GM18526 (cell line): ENCODE data around the gene AFF3.

Experiments used
- POLR2A ChIP-seq: IDR thresholded peaks from 3 replicates; pipeline ENCODE4 v1.6.1; 2011; ENCODE audit not compliant: insufficient read length; ENCODE audit errors: extremely low read depth

The AFF3 gene

DNA sequence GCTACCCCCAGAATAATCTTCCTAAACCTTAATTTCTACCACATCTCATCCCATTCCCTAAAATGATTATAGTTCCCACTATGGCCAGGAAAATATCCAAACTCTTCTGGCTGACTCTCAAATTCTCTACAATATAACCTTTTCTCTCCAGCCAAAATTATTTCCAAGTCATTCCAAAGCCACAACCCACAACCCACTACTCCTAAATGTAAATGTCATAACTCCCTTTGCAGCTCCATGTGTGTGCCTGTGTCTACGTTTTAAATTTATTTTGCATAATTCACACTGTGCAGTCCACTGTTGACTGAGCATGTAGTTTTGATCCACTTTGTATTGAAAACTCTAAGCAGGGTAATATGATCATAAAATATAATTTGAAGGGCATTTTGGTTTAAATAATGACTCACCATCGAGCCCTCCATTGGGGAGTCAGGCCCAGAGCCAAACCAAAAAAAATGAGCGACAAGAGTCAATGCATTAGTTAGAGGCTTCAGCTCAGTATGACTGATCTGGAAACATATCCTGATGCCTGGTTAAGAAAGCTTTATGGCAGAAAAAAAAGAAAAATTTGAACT is 171.0 kb downstream of the AFF3 start:
- TF ChIP-seq POLR2A: no peak

- no peak for TF ChIP-seq POLR2A
Measured at GRCh38 chr2:99970292-99970868, 172.0 kb downstream of the AFF3 start.

- TF ChIP-seq POLR2A: no peak
Measured at GRCh38 chr2:99961196-99961913, 181.0 kb downstream of the AFF3 start.

DNA sequence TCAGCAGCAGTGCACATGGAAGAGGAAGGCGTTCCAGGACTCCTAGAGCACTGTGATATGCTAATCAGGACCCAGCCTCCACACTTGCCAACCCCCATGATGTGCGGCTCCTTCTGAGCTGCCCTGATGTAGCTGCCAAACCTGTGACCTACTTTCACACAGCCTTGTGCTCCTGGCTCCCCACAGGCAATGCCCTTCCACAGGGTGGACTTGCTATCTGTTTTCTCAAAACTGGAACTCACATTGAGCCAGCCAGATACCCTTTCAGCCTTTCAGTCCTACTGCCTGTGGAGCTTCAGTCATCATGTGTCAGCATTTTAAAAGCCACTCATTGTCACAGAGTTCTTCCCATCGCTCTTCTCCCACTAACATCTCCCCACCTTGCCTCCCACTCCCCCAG is 181.6 kb downstream of the AFF3 start:
- TF ChIP-seq POLR2A: no peak

- TF ChIP-seq POLR2A: no peak
Measured at GRCh38 chr2:99960291-99960690, 182.1 kb downstream of the AFF3 start.

DNA sequence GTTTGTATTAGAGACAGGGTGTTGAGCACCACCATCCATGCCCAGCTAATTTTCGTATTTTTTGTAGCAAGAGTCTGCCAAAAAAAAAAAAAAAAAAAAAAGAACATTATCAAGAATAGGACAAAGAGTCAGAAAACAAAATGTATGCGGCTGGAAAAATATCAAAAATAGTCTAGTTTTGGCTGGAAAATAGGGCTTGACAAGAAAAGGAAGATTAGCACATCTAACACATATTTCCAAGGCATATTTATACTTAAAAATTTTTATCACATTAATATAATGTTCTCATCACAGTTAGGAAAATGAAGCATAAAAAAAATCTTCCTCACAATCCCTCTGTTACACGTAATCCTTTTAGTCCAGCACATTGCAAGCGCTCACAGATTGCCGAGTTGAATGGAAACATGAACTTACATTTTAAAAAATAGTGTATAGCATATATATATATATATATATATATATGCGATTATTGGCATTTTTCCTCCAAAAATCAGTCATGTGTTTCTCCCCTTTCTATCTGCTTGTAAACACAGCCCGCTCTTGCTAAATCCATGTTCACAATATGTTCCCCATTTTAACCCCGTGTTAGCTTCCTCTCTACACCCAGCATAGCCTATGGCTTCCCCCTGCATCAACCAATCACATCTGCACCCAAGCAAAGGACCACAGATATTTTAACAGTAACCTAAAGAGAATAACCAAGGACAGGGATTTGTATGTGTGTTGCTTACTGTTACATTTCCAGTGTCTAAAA is 183.0 kb downstream of the AFF3 start:
- TF ChIP-seq POLR2A: no peak

- no peak for TF ChIP-seq POLR2A
Measured at GRCh38 chr2:99957332-99958133, 184.9 kb downstream of the AFF3 start.

- no peak for TF ChIP-seq POLR2A
Measured at GRCh38 chr2:99956232-99957030, 186.0 kb downstream of the AFF3 start.

GRCh38 chr2:99953750-99954149 is 188.6 kb downstream of the AFF3 start:
- TF ChIP-seq POLR2A: no peak

GRCh38 chr2:99949963-99950362 is 192.4 kb downstream of the AFF3 start:
- TF ChIP-seq POLR2A: no peak

GRCh38 chr2:99949530-99949929 is 192.9 kb downstream of the AFF3 start:
- TF ChIP-seq POLR2A: no peak

DNA sequence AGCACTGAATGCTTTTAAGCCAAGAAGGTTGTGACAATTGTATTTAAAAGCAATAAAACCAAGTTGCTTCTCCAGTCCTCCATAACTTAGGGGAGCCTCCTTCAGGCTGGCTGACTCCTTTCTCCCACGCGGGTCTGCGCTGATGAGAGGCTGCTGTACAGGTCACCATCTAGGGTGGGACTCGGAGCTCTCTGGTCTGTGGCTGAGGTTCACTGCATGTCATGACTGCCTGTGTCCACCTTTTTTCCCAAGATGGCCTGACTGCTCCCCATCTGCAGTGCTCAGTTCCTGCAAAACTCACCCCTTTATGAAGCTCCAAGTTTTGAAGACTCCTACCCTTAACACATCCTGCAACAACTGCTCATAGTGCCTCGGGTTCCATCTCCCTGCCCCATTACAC is 194.4 kb downstream of the AFF3 start:
- no peak for TF ChIP-seq POLR2A

DNA sequence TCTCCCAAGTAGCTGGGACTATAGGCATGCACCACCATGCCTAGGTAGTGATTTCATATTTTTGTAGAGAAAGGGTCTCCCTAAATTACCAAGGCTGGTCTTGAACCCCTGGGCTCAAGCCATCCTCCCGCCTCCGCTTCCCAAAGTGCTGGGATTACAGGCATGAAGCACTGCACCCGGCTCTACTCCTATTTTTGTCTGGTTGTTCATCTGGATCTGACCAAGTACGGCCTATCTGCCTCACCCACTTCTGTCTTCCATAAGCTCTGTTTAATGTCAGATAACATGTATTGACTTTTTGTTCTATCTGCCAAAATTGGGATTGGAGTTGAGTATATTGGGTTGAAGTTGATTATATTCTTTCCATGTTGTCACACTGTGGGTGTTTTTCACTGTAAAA is 198.4 kb downstream of the AFF3 start:
- TF ChIP-seq POLR2A: no peak
